Measurements from ENCODE around the gene TAS2R41.
"Not testable (repeated sequence)": the region's sequence is repeated elsewhere in the genome, so short reads cannot be mapped to it uniquely, and the experiment has no call there.

TAS2R41 gene

GRCh38 chr7:143458263-143458662 lies 19.4 kb upstream of the TAS2R41 start:
- DNase-seq: no peak

GRCh38 chr7:143458681-143459080 lies 19.0 kb upstream of the TAS2R41 start:
- no peak for DNase-seq

GRCh38 chr7:143459359-143459758 lies 18.3 kb upstream of the TAS2R41 start:
- DNase-seq: no peak

- DNase-seq: no peak
Observed at GRCh38 chr7:143460271-143460979, 17.2 kb upstream of the TAS2R41 start.

- no peak for DNase-seq
Observed at GRCh38 chr7:143462045-143462444, 15.6 kb upstream of the TAS2R41 start.

- no peak for DNase-seq
Observed at GRCh38 chr7:143463556-143463955, 14.1 kb upstream of the TAS2R41 start.

DNA sequence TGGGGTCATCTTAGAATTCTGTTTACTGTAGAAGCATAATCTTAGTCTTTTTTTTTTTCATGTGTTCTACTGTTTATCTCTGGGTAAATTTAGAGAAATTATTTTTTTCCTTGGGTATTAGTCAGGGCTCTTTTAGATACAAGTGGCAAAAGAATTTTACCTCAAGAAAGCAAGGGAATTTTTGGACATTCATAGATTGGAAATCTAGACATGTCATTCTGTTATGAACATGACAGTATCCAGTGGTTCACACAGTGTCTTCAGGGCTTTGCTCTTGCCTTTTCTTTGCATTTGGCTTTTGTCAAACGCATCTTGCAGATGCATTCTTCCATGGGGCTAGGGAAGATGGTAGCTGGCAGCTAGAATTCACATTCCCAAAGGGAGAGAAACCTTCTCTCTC lies 13.7 kb upstream of the TAS2R41 start:
- DNase-seq: no peak

- DNase-seq: no peak
Observed at GRCh38 chr7:143467724-143468123, 9.9 kb upstream of the TAS2R41 start.

- DNase-seq: not testable (repeated sequence)
Observed at GRCh38 chr7:143472071-143472689, 5.5 kb upstream of the TAS2R41 start.

GRCh38 chr7:143479055-143479766 lies 1.5 kb downstream of the TAS2R41 start:
- no peak for DNase-seq

DNA sequence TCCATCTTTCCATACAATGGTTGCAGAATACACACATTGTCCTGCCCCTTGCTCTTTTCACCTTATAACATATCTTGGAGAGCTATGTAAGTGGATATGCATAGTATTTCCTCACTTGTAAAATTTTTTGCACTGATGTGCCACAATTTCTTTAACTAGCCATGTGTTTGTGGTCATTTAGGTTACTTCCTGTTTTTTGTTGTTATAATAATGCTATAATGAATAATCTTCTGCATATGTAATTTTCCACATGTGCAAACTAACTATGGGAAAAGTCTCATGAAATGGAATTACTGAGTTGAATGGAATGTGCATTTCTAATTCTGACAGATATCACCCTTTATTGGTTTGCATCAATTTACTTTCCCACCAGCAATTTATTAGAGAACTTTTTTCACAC lies 2.8 kb downstream of the TAS2R41 start:
- no peak for DNase-seq

DNA sequence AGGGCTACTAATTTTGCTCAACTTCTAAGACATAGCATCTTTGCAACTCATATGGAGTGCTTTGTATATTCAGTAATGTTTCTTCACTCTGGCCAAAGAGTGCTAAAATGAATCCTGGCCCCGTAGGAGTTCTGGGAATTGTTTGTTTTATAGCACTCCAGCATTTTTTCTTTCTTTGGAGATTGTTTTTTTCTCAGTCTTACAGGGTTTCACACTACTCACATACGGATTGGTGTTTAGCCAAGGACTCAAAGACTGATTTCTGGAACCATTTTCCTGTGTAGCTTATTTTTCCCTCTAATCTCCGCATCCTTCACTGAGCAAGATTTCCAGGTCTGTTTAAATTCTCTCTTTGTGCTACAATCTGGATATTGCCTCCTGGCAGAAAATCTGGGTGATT lies 6.4 kb downstream of the TAS2R41 start:
- DNase-seq: no peak

DNA sequence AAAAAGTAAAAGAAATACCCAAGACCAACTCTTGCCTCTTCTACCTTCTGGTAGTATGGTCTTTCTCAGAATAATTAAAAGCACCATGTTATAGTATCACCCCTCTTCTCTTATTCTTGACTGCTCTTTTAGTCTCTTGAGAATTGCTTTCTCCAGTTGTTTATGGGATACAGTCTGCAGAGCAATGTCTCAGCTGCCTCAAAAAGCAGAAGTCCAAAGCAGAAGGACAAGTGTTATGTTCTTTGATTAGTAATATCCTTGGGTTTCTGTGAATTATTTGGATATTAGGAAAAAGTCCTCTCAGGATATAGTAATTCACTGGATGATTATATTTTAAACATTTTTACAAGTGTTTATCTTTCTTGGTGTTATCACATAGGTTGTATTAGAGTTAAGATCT lies 7.4 kb downstream of the TAS2R41 start:
- DNase-seq: no peak

DNA sequence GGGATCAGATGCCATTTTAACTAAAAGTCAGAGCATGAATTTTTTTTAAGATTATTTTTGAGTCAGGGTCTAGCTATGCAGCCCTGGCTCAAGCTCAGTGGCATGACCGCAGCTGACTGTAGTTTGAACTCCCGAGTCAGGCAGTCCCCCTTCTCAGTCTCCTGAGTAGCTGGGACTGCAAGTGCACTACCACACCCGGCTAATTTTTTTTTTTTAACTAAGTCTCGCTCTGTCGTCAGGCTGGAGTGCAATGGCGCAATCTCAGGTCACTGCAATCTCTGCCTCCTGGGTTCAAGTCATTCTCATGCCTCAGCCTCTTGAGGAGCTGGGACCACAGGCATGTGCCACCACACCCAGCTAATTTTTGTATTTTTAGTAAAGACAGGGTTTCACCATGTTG lies 7.8 kb downstream of the TAS2R41 start:
- no peak for DNase-seq

- DNase-seq: not testable (repeated sequence)
Observed at GRCh38 chr7:143486266-143486665, 8.6 kb downstream of the TAS2R41 start.

- DNase-seq: no peak
Observed at GRCh38 chr7:143487061-143487460, 9.4 kb downstream of the TAS2R41 start.

- DNase-seq: no peak
Observed at GRCh38 chr7:143487566-143487965, 9.9 kb downstream of the TAS2R41 start.

GRCh38 chr7:143490717-143491306 lies 13.1 kb downstream of the TAS2R41 start:
- no peak for DNase-seq

- no peak for DNase-seq
Observed at GRCh38 chr7:143492043-143492471, 14.4 kb downstream of the TAS2R41 start.

DNA sequence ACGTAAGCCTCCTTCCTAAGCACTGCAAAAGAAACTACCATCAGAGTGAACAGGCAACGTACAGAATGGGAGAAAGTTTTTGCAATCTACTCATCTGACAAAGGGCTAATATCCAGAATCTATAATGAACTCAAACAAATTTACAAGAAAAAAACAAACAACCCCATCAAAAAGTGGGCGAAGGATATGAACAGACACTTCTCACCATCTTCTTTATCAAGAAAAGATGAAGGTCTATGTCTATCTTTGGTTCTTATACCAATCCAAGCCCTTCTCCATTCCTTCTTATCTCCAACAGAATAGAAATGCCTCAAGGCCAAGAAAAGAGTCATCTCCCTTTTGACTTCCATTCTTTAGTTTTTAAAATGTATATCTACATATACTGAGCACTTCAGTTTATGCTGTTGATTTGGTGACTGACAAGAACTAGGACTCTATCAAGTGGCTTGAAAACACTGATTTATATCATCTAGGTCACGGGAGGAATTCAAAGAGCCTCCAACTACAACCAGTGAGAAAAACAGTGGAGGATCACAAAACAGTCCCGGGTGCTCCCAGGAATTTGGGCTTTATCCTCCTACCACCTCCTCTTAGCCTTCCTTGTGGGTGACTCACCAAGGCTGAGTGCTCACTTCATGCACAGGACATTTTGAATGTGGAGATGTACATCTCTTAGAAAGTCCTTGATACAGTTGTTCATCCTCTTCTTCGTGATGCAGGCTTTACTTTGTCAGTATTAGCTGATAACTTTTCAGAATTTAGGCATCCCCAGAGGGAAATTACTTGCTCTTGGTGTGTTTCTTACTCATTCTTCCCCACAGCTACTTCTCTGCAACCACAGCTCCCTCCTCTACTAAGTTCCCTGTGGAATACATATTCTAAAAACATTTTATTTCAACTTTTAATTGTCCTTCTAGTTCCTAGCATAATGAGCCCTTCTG lies 15.4 kb downstream of the TAS2R41 start:
- no peak for DNase-seq

DNA sequence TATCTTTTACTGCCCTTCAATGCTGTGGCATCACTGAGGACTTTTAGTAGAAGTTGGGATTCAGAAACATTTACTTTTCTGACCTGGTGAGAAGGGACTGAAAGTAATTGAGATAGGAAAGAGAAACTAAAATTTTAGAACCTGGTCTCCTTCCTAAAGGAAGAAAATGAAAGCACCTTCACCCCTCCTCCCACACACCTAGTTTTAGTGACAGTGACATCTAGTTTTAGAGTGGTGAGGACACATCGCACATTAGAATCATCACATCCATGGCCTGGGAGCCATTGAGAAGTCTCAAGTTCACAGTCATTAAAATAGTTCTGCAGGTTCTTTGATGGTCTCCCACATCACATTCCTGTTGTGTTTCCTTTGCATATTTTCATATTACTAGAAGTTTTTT lies 16.1 kb downstream of the TAS2R41 start:
- no peak for DNase-seq

DNA sequence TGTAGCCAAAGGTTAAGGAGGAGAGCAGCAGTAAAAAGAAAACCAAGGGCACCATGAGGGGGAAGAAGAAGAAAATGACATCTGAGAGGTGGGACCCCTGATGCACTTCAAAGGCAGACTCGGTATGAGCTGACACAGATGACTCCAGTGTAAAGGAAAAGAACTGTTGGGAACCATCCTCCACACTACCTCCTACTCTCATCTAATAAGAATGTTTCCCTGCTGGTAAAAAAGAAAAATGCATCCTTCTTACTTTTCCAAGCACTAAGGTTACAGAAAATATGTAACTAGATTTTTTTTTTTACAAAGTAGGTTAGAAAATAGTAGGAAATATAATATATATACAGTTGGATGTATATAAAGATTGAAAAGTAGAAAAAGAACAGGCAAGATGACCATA lies 16.9 kb downstream of the TAS2R41 start:
- no peak for DNase-seq

GRCh38 chr7:143495851-143496250 lies 18.2 kb downstream of the TAS2R41 start:
- no peak for DNase-seq
